K562 (cell line): ENCODE data around the gene PLXNA3. TPM values are rescaled to one million over a fixed set of nuclear protein-coding genes. Genes with fewer than 3 reads are reported as not detected.

ENCODE experiments used
- ARHGAP35 ChIP-seq: fragments of 450-650 bp; IDR thresholded peaks from 2 replicates; pipeline ENCODE4 v1.6.1; 2018; ENCODE audit not compliant: partially characterized antibody
- CBFA2T3 ChIP-seq: fragments of 450-650 bp; IDR thresholded peaks from 2 replicates; pipeline ENCODE4 v1.6.1; 2017
- HMGN3 ChIP-seq: IDR thresholded peaks from 2 replicates; pipeline ENCODE4 v1.6.1; 2011; ENCODE audit warnings: borderline replicate concordance, low read depth, mild to moderate bottlenecking, mixed read lengths, low read length; ENCODE audit not compliant: insufficient read length; ENCODE audit errors: extremely low read depth
- KDM1A ChIP-seq, 2 experiments: fragments of 450-650 bp; IDR thresholded peaks; 2 replicates each; pipeline ENCODE4 v1.6.1; 2016; ENCODE audit warnings: mild to moderate bottlenecking in 2 of 2
- MAFG ChIP-seq: fragments of 450-650 bp; conservative IDR thresholded peaks from 2 replicates; pipeline ENCODE4 v1.6.1; 2016; ENCODE audit warnings: missing genetic modification characterization, missing compliant biosample characterization
- MTA3 ChIP-seq: fragments of 450-650 bp; formaldehyde crosslinking; IDR thresholded peaks from 2 replicates; pipeline ENCODE4 v1.6.1; 2017; ENCODE audit warnings: mild to moderate bottlenecking, borderline replicate concordance
- NCOA2 ChIP-seq, 2 experiments: fragments of 450-650 bp; IDR thresholded peaks; 2 replicates each; pipeline ENCODE4 v1.6.1; 2018; ENCODE audit warnings: mild to moderate bottlenecking in 2 of 2, moderate library complexity in 1 of 2; ENCODE audit not compliant: partially characterized antibody in 2 of 2
- PPARD ChIP-seq: fragments of 250-450 bp; sonication (Bioruptor Pico); IDR thresholded peaks from 2 replicates; pipeline ENCODE4 v1.8.0; 2022; ENCODE audit warnings: inconsistent platforms, mild to moderate bottlenecking, moderate library complexity
- RB1 ChIP-seq: fragments of 450-650 bp; IDR thresholded peaks from 2 replicates; pipeline ENCODE4 v1.6.1; 2017; ENCODE audit warnings: low read depth, mild to moderate bottlenecking
- RBM17 ChIP-seq: fragments of 200-400 bp; formaldehyde crosslinking; IDR thresholded peaks from 2 replicates; pipeline ENCODE4 v1.6.1; 2017; ENCODE audit warnings: low read depth, mild to moderate bottlenecking, low read length, borderline replicate concordance
- RBM25 ChIP-seq: fragments of 200-400 bp; formaldehyde crosslinking; IDR thresholded peaks from 2 replicates; pipeline ENCODE4 v1.6.1; 2018; ENCODE audit warnings: low read length, low read depth, moderate library complexity; ENCODE audit not compliant: severe bottlenecking
- RNF219 ChIP-seq: fragments of 250-450 bp; sonication (Bioruptor Pico); IDR thresholded peaks from 2 replicates; pipeline ENCODE4 v1.5.0; 2022; ENCODE audit warnings: mild to moderate bottlenecking
- SLC30A9 ChIP-seq: fragments of 250-450 bp; sonication (Bioruptor Pico); IDR thresholded peaks from 2 replicates; pipeline ENCODE4 v1.8.0; 2022; ENCODE audit warnings: mild to moderate bottlenecking, moderate library complexity
- ZBTB26 ChIP-seq: fragments of 450-650 bp; formaldehyde crosslinking; IDR thresholded peaks from 2 replicates; pipeline ENCODE4 v1.4.0; 2022; ENCODE audit warnings: missing genetic modification characterization
- ZEB2 ChIP-seq: fragments of 450-650 bp; IDR thresholded peaks from 2 replicates; pipeline ENCODE4 v1.6.1; 2016
- ZNF592 ChIP-seq: fragments of 450-650 bp; IDR thresholded peaks from 2 replicates; pipeline ENCODE4 v1.6.1; 2017; ENCODE audit warnings: antibody characterized with exemption, mild to moderate bottlenecking
- polyA plus RNA-seq, 8 experiments: library from polyadenylated mRNA; depleted of rRNA in 4 of 8; stranded (reverse) in 5 of 8; unstranded in 3 of 8; fragments of >200 nt; fragmentation: Nextera tagmentation in 2 of 8; fragmentation: Illumina TruSeq in 1 of 8; extraction: Ambion mirVana in 2 of 8; extraction: Trizol in 1 of 8; gene quantifications; 2 replicates each; pipeline versions ENCODE4 v1.2.1 to v1.2.3, GENCODE V29; 2011 to 2014; ENCODE audit warnings: inconsistent platforms in 1 of 8, missing spikeins in 1 of 8
- total RNA-seq, 7 experiments: library from RNA; depleted of rRNA in 6 of 7; stranded (reverse); fragments of >200 nt in 6 of 7; fragmentation: Illumina TruSeq in 2 of 7; extraction: Trizol in 2 of 7; gene quantifications; 2 replicates each; pipeline versions ENCODE4 v1.2.1 to v1.2.3, GENCODE V29; 2011 to 2021; ENCODE audit warnings: low replicate concordance in 1 of 7
- TF ChIP-seq, protein P1 (sequence below), 2 experiments: IDR thresholded peaks; 2 replicates each; pipeline ENCODE4 v1.6.1; 2012; ENCODE audit warnings: improper control_type of control experiment in 2 of 2, low read depth in 2 of 2, low read length in 2 of 2, borderline replicate concordance in 1 of 2

The PLXNA3 gene
- total and polyA plus RNA-seq, 9 of the 15 experiments (the other 6 are each of a cell fraction or from before 2014, with no cell fraction given): 0.32 to 47.8 (median 7.5) TPM

DNA sequence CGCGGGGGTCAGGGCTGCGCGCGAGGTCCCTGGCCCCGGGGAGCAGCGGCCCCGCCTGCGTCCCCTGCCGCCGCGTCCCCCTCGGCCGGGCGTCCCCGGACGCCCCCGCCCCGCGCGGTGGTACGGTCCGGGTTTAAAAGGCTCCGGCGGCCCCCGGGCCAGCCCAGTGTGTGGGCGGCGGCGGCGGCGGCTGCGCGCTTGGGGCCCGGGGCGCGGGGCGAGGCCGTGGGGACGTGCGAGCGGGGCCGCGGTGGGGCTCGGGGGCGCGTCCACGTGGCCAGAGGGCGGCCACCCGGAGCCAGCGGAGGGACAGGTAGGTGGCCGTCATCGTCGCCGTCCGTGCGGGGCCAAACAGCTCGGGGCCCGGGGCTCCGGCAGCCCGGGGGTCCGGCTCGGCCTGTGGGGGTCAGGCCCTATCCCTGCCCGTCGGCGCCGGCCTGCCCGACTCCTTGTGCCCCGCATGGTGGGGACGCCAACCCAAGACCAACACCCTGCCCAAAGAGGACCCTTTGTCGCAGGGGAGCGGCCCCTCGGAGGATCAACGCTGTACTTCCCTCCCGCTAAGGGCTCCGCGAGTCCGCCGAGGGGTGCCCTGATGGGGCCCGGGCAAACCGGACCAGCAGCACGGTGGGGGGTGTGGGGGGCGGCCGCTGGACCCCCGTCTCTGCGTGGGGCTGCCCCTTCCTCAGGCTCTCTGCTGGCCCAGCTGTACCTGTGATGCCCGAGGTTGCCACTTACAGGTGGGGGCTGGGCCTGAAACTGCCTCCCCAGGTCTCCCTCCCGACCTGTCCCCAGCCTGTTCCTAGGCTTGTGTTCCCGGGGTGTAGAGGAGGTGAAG lies at the start of gene PLXNA3 (continued):
- TF ChIP-seq, protein P1, sequence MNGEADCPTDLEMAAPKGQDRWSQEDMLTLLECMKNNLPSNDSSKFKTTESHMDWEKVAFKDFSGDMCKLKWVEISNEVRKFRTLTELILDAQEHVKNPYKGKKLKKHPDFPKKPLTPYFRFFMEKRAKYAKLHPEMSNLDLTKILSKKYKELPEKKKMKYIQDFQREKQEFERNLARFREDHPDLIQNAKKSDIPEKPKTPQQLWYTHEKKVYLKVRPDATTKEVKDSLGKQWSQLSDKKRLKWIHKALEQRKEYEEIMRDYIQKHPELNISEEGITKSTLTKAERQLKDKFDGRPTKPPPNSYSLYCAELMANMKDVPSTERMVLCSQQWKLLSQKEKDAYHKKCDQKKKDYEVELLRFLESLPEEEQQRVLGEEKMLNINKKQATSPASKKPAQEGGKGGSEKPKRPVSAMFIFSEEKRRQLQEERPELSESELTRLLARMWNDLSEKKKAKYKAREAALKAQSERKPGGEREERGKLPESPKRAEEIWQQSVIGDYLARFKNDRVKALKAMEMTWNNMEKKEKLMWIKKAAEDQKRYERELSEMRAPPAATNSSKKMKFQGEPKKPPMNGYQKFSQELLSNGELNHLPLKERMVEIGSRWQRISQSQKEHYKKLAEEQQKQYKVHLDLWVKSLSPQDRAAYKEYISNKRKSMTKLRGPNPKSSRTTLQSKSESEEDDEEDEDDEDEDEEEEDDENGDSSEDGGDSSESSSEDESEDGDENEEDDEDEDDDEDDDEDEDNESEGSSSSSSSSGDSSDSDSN (IDR thresholded peaks at IDR 0.05; ENCODE audit: borderline replicate concordance in 1 of 2, low read depth in 2 of 2, low read length in 2 of 2): no peak
- TF ChIP-seq HMGN3 (peak; percentile 41), RBM25 (no peak), RNF219 (CRISPR knock-in tag) (no peak), MTA3 (peak; percentile 81; the same call in 1 of the 2 replicates), ZNF592 (no peak), ZBTB26 (CRISPR knock-in tag) (no peak), KDM1A (IDR thresholded peaks at IDR 0.05) (no peak), SLC30A9 (no peak), ZEB2 (no peak), RBM17 (no peak), PPARD (CRISPR knock-in tag) (no peak), ARHGAP35 (no peak), RB1 (peak; percentile 77), CBFA2T3 (no peak), MAFG (no peak), NCOA2 (IDR thresholded peaks at IDR 0.05; ENCODE audit: partially characterized antibody in 2 of 2) (no peak)
